GM21515 (cell line): ENCODE results near the gene AOPEP.
A peak's percentile ranks its signal among the peaks of the same experiment; 100 is the strongest.

Experiments used
- ATAC-seq: cut with Tn5 transposase; IDR thresholded peaks from one replicate; pipeline ENCODE4 v1.9.1; 2021; ENCODE audit not compliant: unreplicated experiment

The AOPEP gene

GRCh38 chr9:95127249-95128176 lies 401.0 kb downstream of the AOPEP start:
- peak; percentile 72 for ATAC-seq

- ATAC-seq = no peak
Measured at GRCh38 chr9:95128177-95128524, 401.7 kb downstream of the AOPEP start.

DNA sequence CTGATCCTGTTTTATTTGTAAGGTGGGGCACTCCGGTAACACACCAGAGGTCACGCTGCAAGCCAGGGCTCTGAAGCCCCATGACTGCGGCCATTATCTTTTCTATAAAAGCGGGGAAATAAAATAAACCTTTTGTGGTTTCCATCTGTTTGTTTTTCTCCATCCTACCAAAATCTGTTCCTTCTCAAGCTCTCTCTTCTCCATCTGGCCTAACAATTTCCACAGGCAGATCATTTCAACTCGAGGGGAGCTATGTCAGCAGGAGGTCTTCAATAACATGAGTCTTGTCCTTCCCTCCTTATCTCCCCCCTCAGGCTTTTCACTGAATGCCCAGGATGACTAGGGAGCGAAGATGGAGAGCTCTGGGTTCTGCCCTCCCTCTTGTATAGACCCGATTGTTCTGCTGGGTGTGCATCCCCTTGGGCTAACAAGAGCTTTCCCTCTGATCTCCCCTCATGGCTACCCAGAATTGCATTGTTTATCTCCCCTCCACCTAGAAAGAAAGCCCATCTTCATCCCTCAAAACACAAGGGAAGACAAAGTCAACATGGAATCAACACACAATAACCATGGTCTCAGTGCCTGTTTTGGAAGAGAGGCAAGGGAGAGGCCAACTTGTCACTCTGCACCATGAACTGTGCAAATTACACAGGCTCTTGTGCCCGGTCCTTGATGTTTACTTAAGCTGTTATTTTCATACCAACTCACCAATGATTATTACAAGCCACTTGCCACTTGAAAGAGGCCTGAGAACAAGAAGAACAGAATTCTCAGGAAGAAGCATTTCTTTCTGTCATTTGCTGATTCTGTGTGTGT lies 403.2 kb downstream of the AOPEP start:
- no peak for ATAC-seq

- no peak for ATAC-seq
Measured at GRCh38 chr9:95130484-95130883, 404.0 kb downstream of the AOPEP start.

DNA sequence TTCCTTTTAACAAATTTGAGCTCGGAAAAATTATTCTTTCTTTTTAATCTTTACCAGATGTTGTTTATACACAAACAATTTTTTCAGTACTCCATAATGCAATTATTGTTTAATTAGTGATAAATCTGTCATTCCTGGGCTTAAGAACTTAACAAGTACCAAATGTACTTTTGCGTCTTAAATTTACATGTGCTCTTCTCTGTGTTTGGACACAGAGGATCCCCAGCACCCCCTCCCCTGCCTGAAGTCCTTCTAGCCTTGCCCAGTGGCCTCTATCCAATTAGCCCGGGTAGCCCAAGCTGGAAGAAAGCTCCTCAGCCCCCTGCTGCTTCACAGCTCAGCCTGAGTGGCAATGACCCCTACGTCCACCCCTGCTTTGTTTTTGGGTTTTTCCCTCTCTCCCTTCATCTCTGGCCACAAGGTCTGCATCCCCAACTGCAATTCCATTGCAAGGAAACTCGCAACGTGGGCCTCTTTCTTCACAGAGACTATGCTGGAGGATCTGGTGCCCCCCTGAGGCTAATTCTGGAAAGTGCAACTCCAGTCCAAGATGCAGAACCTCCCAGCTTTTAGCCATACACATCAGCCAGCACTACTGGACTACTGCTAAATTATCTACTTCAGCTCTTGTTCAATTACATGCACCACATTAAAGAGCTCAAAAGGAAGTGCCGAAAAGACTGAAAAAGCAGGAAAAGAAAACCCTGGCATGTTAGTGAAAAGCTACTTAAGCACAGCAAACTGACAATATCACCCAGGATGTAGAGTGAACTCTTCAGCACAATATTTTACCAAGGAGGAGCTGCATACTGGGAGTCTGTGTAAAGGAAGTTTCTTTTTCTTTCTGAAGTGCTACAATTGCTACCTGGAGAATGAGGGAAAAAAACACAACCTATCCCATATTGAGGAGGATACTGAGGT lies 404.8 kb downstream of the AOPEP start:
- ATAC-seq = no peak

DNA sequence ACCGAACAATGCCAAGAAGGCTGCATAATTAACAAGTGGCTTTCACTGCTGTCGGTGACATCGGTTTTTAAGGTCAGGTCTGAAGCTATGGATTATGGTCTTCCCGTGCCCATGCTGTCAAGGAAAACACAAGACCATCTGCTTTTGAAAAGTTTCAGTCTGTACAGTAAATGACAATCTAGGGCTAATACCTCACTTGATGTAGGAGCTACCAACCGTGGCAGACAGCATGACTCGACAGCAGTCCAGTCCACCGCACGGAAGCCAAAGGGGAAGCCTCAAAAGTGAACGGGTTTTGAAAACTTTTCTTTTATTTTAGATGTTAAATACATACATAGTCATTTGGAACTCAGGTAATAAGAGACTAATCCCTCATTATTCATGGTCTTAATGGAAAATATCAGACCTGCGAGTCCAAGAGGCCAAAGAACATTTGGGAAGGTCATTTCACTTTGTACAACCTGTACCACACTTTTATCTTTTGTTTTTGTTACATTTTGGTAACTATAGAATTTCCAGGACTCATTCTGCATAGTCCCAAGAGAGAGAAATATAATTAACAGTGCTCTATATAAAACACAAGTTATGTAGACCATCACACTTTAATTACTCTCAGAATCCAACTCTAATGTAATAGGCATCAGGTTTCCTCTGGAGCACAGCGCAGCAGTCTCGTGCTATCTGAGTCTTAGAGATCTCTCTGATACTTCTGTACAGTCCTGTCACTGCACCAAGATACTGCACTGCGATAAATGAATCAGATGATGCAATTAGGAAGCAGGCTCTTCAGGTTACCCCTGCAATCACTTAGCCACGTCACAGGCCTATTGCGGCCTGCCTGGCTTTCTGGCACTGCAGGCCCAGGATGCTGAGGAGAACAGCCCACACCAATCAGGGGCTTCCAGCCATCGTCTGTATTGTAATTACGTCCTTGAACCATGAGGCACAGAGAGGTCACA lies 406.1 kb downstream of the AOPEP start:
- no peak for ATAC-seq

GRCh38 chr9:95133325-95133705 lies 406.8 kb downstream of the AOPEP start:
- ATAC-seq = no peak

- no peak for ATAC-seq
Measured at GRCh38 chr9:95134457-95134881, 408.0 kb downstream of the AOPEP start.

DNA sequence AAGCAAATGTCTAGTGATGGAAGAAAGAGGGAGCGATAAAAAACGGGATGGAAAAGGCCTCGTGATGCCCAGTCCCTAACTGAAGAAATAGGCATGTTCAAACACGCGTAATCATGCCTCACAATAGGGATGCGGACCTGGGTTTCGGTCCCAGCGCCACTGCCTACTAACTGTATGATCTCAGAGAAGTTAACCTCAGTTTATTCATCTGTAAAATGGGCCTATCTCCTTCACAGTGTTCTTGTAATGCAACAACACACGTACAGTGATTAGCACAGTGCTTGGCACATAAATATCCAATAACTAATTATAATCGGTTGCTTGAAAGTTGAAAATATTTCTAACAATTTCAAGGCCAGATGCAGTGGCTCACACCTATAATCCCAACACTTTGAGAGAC lies 409.3 kb downstream of the AOPEP start:
- ATAC-seq = no peak
